ENCODE data around the gene MTM1.

The MTM1 gene

GRCh38 chrX:150551963-150552362 is 16.5 kb upstream of the MTM1 start:
- DNase-seq: no peak

DNA sequence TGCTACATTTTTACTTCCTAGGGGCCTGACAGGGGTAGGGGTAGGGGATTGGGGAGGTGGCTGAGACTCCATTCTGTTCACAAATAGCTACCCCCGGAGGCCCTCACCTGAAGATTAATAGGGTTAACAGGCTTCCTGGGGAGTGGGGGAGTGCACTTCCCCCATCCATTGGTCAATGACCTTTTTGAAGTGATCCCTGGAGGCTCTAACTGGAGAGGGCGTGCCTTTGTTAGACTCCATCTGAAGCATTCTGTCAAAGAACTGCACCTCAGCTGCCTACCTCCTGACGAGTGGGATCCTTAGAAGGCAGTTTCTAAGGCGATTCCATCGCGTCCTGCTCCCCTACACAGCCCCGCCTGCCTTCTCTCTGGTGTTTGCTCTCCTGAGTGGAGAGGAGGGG is 10.0 kb upstream of the MTM1 start:
- no peak for DNase-seq

GRCh38 chrX:150564838-150565237 is 3.6 kb upstream of the MTM1 start:
- DNase-seq: no peak

- DNase-seq: no peak
Observed at GRCh38 chrX:150565551-150565950, 2.9 kb upstream of the MTM1 start.

DNA sequence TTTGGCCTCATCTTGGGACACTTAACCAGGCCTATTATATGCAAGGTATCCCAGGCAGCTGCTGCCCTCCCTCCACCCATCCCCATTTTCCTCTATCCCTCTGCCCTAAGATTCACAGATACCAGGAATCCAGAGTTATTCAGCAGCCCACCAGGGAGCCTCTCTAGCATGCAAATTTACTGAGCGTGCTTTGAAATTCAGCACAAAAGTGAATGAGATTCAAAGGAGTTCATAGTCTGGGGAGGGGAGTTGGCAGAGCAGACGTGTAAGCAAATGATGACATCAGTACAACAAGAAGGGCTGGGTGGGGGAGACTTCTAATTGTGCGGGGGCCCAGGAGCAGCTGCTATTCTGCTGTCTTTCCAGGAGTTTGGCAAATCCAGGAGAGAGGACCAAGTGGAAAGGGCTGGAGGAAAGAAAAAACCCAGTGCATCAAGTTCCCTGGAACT is 1.7 kb upstream of the MTM1 start:
- DNase-seq: no peak

- no peak for DNase-seq
Observed at GRCh38 chrX:150567645-150568319, 639 bp upstream of the MTM1 start.

GRCh38 chrX:150569155-150569477 is 695 bp downstream of the MTM1 start:
- peak; percentile 64 for DNase-seq

DNA sequence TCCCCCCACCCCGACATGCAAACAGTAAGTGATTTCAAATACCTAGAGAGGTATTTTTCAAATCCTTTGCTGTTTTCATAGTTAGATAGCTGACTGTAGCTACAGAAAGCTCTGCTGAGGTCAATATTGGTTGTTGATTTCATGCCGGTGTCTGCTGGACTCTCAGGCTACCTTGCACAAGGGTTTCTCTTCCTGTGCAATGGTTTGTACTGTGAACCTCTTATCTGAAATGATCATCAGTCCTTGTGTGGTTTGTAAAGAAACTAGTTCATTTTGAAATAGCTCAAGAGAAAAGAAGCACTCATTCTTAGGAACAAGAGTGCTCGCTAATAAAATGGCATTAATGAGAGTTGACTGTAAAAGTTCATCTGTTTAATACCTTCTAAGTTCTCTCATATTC is 2.1 kb downstream of the MTM1 start:
- DNase-seq: no peak

DNA sequence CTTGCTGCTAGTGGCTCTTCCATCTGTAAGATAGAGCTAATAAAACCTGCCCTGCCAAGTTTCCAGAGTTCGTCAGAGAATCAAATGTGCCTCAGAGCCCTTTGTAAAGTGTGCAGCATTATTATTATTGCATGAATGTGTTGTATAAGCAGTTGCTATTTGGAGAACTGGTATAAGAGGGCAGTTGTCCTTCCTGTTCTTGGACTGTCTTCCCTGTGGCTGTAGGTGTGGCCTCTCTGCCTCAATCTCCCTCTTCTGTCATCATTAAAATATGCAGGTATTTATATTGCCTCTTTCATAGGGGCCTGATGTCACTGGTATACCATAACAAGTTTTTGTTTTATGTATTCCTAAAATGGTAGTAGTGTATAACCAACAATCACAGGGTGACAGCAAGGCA is 3.8 kb downstream of the MTM1 start:
- no peak for DNase-seq

DNA sequence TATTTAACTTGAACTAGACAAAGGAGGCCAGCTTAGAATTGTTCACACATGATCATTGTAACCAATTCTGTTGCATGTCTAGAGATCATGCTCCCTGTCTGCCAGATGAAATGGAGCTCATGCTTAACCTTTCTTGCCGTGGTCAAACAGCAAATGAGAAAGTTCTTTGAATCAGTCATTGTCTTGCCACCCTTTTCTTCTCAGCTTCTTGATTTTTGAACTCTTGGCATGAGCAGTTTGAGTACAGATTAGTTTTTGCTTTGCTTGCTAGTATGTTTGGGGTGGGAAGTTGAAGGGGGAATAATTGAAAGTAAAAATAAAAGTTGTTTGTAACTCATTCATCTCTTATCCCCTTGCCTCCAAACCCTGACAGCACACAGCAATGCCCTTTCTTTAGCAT is 4.7 kb downstream of the MTM1 start:
- no peak for DNase-seq

DNA sequence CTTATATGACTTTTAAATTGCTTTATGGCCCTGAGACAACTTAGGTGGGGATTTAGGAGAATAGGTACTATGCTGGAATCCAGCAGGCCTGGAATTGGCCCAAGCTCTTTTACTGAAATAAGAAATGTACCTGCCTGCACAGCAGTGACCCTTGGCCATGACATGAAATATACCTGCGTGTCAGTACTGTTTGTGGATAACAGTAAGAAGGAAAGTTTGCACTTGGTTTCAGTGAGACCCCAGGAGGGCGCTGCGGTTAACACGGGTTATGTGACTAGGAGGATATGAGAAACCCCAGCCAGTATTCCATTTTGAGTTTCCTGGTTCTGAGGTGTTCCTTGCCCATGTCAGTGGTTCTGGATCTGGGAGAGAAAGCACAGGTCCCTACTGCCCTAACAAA is 5.3 kb downstream of the MTM1 start:
- no peak for DNase-seq

- DNase-seq: peak; percentile 59
Observed at GRCh38 chrX:150574559-150575418, 6.4 kb downstream of the MTM1 start.

- peak; percentile 38 for DNase-seq
Observed at GRCh38 chrX:150575419-150575814, 7.0 kb downstream of the MTM1 start.

GRCh38 chrX:150577174-150577573 is 8.8 kb downstream of the MTM1 start:
- DNase-seq: no peak

DNA sequence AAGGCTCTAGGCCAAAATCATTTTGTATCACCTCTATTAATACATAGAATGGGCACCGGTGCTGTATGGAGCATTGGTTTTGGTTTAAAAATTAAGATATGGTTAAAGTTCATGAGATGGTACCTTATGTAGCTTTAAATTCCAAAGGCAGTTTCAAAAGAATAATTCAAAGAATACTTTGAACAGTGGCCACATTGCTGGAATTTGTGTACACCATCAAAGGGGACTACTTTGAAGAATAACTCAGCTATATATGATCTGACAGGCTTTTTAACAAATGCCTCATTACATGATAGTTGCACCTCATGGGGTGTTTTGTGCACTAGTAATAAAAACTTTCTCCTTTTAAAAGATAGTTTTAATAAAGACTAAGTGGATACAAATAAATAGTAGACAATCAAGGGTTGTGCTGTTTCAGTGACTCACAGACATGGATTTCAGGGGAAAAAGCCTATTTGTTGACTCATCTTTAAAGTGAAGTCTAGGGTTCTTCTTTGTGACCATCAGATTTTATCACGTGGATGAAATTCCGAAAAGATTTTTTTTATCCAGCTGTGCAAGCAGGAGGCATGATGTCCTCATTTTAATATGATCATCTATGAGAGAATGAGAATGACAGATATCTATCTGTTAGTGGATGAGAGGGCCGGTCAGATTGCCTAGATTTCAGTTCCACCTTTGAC is 12.8 kb downstream of the MTM1 start:
- no peak for DNase-seq

- no peak for DNase-seq
Observed at GRCh38 chrX:150582338-150582948, 14.0 kb downstream of the MTM1 start.

DNA sequence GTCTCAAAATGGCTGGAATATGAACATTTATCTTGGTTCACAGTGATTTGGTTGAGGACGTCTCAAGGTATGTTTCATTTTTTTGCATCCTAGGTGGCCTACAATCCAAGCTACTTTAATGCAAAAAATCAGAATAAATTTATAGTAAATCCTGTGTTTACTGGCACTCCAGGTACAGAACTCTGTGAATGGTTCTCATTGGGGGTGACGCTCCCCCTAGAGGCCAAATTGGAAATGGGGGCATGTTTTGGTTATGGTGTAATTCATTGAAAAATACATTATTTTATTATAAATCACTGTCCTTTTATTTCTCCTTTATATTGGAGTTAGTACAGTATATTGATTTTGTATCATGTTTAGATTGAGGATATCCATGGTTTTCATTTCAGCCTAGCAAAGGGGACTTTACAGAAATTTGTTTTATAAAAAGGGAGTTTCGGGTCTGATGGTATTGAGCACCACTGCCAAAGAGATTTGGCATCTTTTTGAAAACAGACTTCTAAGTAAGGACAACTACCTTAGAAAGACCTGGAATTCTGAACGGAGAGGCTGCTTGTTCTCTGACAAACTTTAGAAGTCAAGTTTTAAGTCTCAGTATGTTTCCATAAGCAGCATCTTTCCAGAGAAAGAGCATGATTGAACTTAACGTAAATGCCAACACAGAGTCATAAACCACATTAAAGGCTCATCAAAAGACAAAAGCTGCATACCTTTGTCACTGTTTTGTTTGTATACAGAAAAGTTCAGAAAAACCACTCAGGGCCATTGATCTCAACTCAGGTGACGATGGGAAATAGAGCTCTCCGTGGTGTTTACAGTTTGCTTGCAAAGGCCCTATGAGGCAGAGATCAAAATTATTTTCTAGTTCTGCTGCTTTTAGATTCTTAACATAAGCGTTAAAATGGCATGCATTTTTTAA is 19.4 kb downstream of the MTM1 start:
- no peak for DNase-seq

- DNase-seq: no peak
Observed at GRCh38 chrX:150594584-150594983, 26.2 kb downstream of the MTM1 start.

- no peak for DNase-seq
Observed at GRCh38 chrX:150599226-150599625, 30.8 kb downstream of the MTM1 start.

GRCh38 chrX:150602296-150602695 is 33.9 kb downstream of the MTM1 start:
- no peak for DNase-seq

DNA sequence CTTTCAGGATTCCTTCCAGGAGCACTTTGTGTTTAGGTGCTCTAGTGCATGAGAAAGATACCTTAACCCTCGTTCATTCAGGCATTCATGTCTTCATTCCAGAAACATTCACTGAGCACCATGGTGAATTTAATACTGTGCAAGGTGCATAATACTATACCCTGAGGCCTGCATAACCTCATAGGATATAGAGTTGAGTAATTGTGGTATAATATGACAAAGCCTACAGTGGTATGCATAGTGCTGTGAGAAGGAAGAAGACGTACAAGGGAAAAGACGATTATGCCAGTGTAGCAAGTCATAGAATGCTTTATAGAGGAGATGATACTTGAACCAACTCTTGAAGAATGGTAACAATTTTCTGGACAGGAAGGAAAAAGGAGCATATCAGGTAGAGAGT is 34.3 kb downstream of the MTM1 start:
- no peak for DNase-seq

GRCh38 chrX:150605603-150606002 is 37.2 kb downstream of the MTM1 start:
- no peak for DNase-seq
